Nephron (organoid): ENCODE measurements around the gene PHF21A.

Experiments
- H3K27ac Mint-ChIP-seq, 3 experiments: 2 replicates each; pipeline ENCODE4 v1.8.0; 2020; ENCODE audit warnings: mixed read lengths in 3 of 3, mild to moderate bottlenecking in 2 of 3, moderate library complexity in 1 of 3
- H3K27me3 Mint-ChIP-seq: 2 replicates; pipeline ENCODE4 v1.8.0; 2021; ENCODE audit warnings: low read depth, mild to moderate bottlenecking, moderate library complexity, mixed read lengths
- H3K36me3 Mint-ChIP-seq: 2 replicates; pipeline ENCODE4 v1.8.0; 2020; ENCODE audit warnings: low read depth, mixed read lengths
- H3K4me1 Mint-ChIP-seq: 2 replicates; pipeline ENCODE4 v1.8.0; 2020; ENCODE audit warnings: mixed read lengths
- H3K4me3 Mint-ChIP-seq, 3 experiments: 2 replicates each; pipeline ENCODE4 v1.8.0; 2020; ENCODE audit warnings: mild to moderate bottlenecking in 3 of 3, mixed read lengths in 3 of 3, moderate library complexity in 2 of 3
- H3K9me3 Mint-ChIP-seq: 2 replicates; pipeline ENCODE4 v1.8.0; 2020; ENCODE audit warnings: mixed read lengths
- CTCF ChIP-seq, 3 experiments: fragments of 200-600 bp; sonication (generic); IDR thresholded peaks; one replicate each; pipeline ENCODE4 v1.5.0; 2021; ENCODE audit warnings: antibody characterized with exemption in 3 of 3; ENCODE audit not compliant: unreplicated experiment in 3 of 3

PHF21A gene

GRCh38 chr11:45918962-45919675 lies 202.1 kb downstream of the PHF21A start:
- peaks cover 15% of the 10 kb centered on the region for H3K4me1 Mint-ChIP-seq
- TF ChIP-seq CTCF (IDR thresholded peaks at IDR 0.05; ENCODE audit: unreplicated experiment in 3 of 3) = no peak
- H3K27ac Mint-ChIP-seq = peak overlapping the region; percentile 73 to 97 (median 94)
- no peaks in the 10 kb centered on the region for H3K36me3 Mint-ChIP-seq
- no peaks in the 10 kb centered on the region for H3K9me3 Mint-ChIP-seq
- peaks cover 31% of the 10 kb centered on the region for H3K27me3 Mint-ChIP-seq
- peak overlapping the region; percentile 89 to 97 (median 94) for H3K4me3 Mint-ChIP-seq

- Mint-ChIP-seq H3K4me1 (peaks cover 12% of the 10 kb centered on the region), H3K9me3 (no peaks in the 10 kb centered on the region), H3K4me3 (peak overlapping the region; percentile 89 to 97 (median 94)), H3K27me3 (peaks cover 25% of the 10 kb centered on the region), H3K36me3 (no peaks in the 10 kb centered on the region), H3K27ac (peak overlapping the region; percentile 73 to 97 (median 94))
- TF ChIP-seq CTCF (IDR thresholded peaks at IDR 0.05; ENCODE audit: unreplicated experiment in 3 of 3) = no peak
Observed at GRCh38 chr11:45918331-45918941, 202.8 kb downstream of the PHF21A start.

GRCh38 chr11:45917623-45918330 lies 203.5 kb downstream of the PHF21A start, which contains the start of gene PEX16:
PEX16 (minus strand) TSS chr11:45917877; CDS start chr11:45917811, 66 bp downstream.
- peak within 1 kb of the TSS; percentile 89 to 97 (median 94) for H3K4me3 Mint-ChIP-seq
- H3K27me3 Mint-ChIP-seq = peaks cover 21% of the 10 kb centered on the region
- peaks cover 12% of the 10 kb centered on the region for H3K4me1 Mint-ChIP-seq
- H3K36me3 Mint-ChIP-seq = no peaks in the 10 kb centered on the region
- H3K27ac Mint-ChIP-seq = peak within 1 kb of the TSS; percentile 73 to 97 (median 94)
- H3K9me3 Mint-ChIP-seq = no peaks in the 10 kb centered on the region
- TF ChIP-seq CTCF (IDR thresholded peaks at IDR 0.05; ENCODE audit: unreplicated experiment in 3 of 3) = no peak

DNA sequence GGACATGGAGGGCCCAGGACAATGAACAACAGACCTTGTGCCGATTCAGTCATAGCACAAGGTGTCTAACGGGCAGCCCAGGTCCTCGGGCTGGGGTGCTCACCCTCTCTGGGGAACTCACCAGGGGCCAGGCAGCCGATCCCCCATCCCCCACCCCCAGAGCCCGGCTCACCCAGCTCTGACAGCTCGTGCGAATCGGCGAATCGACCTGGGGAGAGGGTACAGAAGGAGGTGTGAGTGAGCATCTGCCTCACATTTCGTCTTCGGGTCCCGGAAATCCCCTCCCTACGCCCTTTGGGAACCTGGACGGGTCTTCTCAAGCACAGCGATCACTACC lies 204.0 kb downstream of the PHF21A start:
- Mint-ChIP-seq H3K27me3 (peaks cover 21% of the 10 kb centered on the region), H3K9me3 (no peaks in the 10 kb centered on the region), H3K36me3 (no peaks in the 10 kb centered on the region), H3K4me3 (peak overlapping the region; percentile 89 to 97 (median 94)), H3K4me1 (peaks cover 12% of the 10 kb centered on the region), H3K27ac (peak overlapping the region in 1 of 3 experiments; percentile 97)
- no peak for TF ChIP-seq CTCF (IDR thresholded peaks at IDR 0.05; ENCODE audit: unreplicated experiment in 3 of 3)

- Mint-ChIP-seq H3K4me3 (peak overlapping the region; percentile 34 to 79 (median 70)), H3K4me1 (peaks cover 6% of the 10 kb centered on the region), H3K27ac (no peak overlapping the region), H3K36me3 (peaks cover 6% of the 10 kb centered on the region), H3K9me3 (no peaks in the 10 kb centered on the region), H3K27me3 (peaks cover 7% of the 10 kb centered on the region)
- TF ChIP-seq CTCF (IDR thresholded peaks at IDR 0.05; ENCODE audit: unreplicated experiment in 3 of 3) = no peak
Observed at GRCh38 chr11:45915446-45915845, 205.8 kb downstream of the PHF21A start.
